ENCODE results near the gene TDRD10.

DNA sequence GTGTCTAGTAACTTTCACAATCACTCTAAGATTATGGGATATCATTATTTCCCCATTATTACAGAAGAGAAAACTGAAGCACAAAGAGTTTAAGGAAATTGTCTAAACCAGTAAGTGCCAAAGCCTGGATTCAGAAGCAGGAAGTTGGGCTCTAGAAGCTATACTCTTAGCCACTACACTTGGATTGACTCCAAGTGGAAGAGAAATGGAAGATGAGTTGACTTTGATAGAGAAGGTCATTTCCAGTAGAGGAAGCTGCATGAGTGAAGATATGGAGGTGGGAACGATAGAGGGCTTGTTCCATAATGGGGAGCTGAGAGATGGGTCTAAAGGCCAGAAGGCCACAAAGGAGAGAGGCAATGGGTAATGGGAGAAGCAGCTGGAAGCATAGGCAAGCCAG lies 11.7 kb upstream of the TDRD10 start:
- TF ChIP-seq, protein P1, sequence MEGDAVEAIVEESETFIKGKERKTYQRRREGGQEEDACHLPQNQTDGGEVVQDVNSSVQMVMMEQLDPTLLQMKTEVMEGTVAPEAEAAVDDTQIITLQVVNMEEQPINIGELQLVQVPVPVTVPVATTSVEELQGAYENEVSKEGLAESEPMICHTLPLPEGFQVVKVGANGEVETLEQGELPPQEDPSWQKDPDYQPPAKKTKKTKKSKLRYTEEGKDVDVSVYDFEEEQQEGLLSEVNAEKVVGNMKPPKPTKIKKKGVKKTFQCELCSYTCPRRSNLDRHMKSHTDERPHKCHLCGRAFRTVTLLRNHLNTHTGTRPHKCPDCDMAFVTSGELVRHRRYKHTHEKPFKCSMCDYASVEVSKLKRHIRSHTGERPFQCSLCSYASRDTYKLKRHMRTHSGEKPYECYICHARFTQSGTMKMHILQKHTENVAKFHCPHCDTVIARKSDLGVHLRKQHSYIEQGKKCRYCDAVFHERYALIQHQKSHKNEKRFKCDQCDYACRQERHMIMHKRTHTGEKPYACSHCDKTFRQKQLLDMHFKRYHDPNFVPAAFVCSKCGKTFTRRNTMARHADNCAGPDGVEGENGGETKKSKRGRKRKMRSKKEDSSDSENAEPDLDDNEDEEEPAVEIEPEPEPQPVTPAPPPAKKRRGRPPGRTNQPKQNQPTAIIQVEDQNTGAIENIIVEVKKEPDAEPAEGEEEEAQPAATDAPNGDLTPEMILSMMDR (IDR thresholded peaks at IDR 0.05), result no peak
- TF ChIP-seq POLR2A (IDR thresholded peaks at IDR 0.05), result no peak

Data from vagina (tissue), 2 donors.